GM18907 (cell line): ENCODE data around the gene CAMK1G.

ENCODE experiments used
- ATAC-seq: cut with Tn5 transposase; IDR thresholded peaks from one replicate; pipeline ENCODE4 v1.9.1; 2021; ENCODE audit warnings: mild to moderate bottlenecking, moderate library complexity; ENCODE audit not compliant: unreplicated experiment

CAMK1G gene

DNA sequence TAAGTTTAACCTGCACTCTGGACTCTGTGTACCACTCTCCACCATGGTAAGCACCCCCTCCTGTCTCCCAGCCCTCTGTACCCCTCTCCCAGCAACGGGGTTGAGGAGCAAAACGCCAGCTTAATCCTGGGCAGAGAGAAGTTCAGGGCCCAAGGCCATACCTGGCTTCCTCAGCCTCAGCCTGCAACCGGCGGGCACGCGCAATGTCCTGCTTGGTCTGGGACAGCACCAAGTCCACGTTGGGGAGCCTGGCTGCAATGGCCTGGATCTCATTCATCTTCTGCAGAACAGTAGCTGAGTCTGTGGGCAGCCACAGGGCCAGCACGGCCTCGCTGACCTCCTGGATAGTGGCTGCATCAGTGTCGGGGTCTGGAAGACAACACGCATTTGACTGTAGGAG lies 34.8 kb downstream of the CAMK1G start:
- ATAC-seq = no peak

DNA sequence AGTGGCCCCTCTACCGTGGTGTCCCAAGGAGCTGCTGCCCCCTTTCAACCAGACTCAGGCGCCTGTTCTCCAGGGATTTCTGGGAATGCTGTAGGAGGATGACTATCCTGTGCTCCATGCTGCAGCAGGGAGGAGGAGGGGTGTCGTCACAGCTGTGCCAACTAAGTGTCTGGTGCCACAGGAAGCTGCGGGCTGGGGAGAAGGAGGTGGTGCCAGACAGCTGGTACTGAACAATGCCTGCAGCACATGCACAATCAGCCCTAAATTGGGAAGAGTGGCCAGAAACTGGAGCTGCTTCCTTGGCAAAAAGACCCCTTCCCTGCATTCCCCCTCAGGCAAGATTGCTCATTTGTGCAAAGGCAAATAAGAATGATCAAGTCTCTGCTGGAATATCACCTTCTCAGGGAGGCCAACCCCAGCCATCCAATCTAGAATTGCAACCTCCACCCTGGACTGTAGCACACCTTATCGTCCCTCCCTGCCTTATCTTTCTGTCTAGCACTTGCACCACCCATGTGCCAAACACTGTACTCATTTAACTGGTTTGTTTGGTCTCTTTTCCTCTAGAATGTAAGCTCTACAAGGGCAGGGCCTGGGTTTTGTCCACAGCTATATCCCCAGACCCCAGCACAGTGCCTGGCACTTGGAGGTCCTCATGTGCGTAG lies 35.4 kb downstream of the CAMK1G start:
- no peak for ATAC-seq

DNA sequence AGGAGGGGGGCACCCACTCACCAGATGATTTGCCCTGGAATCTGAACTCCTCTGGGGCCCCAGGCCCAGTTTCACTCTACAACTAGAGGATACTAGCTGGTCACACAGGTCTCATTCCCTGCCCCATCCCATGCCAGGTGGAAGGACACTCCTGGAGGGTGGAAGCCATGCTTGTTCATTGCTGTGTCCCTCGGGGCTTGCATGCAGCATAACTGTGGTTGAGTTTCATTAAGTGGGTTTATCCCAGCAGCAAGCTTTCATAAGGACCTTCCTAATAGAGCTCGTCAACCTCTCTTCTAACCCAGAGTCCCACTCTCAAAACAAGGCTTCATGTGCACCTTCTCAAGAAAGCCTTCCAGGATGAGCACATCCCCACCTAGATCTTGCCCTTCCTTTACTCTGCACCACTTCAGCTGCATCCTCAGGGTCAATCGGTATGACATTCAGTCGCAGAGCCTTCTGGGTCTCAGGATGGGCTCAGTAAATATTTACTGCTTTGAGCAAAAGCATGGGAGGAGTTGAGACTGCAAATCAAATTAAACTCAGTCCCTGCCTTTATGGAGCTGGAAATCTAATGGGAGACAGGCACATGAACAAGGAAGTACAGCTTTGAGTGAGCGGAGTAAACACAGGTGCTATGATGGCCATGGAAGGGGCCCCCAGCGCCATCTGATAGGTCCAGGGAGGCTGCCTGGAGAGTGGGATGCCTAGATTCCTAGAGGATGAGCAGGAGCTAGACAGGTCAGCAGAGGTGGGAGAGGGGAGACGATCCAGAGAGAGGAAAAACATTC lies 36.4 kb downstream of the CAMK1G start:
- ATAC-seq = no peak

DNA sequence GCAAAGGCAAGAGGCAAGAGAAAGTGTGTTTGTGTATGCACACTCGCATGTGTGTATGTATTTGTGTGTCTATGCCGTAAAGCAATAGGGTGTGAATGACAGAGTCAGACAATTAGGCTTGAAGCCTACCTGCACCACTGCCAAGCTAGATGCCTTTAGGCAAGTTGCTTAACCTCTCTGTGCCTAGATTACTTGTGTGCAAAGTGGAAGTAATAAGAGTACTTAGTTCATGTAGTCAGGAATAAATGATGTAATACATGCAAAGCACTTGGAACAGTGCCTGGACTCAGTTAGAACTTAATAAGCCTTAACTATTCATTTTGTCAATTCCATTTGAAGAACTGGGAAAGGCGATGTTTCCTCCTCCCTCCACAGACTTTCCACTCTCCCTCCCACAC lies 37.0 kb downstream of the CAMK1G start:
- ATAC-seq = no peak

DNA sequence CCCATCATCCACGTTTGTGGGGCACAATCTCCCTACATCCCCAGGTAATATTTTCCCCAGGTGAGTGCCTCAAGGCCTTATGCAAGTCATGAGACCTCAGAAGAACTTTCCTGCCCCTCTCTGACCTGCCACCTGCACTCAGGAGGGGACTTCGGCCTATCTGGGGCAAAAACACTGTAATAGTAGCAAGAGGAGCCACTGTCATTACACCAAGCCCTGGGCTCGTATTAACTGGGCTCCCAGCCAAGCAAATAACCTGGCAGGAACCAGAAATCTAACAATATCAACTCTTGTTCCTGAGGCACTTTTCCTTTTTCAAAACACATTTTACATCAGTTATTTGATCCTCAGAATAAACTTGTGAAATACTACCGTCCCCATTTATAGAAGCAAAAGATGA lies 37.8 kb downstream of the CAMK1G start:
- ATAC-seq = no peak

DNA sequence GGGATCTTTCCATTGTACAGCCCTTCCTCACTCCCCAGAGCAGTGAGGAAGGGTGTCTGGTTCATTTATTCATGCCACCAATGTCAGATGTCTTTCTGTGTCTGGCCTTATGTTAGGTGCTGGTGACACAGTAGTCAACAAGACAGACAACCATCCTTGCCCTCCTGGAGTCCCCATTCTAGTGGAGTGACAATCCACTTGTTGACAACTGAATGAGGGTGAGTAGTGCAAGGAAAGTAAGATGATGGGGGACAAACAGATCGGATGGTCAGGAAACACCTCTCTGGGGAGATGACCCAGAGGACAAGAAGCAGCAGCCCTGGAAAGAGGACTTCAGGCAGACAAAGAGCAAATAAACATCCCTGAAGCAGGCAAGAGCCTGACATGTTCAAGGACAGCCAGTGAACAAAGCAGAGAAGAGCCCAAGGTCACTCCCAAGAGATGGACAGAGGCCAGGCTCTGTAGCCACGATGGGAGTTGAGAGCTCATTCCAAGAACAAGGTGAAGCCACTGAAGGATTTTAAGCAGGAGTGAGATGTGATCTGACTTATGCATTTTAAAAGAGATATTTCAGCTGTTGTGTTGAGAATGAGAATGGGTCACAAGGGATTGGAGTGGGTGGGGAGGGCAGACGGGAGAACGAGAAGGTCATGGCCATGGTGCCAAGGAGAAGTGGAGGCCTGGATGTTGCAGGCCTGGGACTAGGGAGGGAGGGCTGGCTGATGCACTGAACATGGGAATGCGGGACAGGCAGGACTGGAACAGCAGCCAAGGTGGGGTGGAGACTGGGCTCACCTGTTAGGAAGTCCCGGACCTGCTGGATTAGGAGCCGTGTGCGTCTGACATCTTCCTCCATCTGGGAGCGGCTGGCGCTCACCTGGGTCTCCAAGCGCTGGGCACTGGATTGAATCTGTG lies 38.5 kb downstream of the CAMK1G start:
- ATAC-seq = no peak

DNA sequence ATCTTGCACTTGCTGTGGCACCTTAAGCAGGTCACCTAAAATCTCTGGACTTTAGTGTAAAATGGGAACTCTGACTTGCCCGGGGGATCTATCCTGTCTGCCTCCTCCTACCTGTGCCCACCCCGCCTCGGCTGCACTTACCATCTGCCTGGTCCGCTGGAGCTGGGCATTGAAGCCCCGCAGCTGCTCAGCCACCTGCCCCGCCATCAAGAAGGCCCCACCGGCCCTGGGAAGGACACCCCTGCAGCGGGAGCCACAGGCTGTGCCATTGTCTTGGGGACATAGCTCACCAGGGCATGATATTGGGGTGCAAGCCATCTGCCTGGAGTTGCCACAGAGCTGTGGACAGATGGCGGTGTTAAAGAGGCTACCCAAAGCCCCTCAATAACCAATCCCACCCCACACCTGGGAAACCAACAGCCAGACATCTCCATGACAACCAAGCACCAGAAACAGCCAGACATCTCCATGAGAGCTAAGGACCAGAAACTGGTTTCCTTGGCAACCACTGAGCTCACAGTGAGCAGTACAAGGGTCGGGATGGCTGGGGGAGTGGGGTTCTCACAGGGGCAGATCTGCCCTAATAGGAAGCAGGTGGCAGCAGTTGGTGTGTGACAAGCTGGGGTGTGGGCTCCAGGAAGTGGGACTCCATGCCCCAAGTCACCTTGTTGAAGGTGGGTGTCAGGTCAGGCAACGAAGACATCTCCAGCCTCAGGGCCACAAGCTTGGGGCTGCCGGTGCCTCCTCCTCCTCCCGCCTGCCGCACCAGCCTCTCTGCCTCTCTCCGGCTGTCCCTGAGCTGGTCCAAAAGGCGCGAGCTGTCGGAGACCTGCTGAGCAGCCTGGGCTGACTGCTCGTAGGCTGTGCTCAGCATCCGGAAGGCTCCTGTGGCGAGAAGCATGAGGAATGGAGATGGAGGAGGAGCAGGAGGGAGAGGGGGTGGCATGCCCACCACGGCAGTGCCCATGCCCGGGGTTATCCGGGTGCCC lies 39.6 kb downstream of the CAMK1G start:
- ATAC-seq = no peak

DNA sequence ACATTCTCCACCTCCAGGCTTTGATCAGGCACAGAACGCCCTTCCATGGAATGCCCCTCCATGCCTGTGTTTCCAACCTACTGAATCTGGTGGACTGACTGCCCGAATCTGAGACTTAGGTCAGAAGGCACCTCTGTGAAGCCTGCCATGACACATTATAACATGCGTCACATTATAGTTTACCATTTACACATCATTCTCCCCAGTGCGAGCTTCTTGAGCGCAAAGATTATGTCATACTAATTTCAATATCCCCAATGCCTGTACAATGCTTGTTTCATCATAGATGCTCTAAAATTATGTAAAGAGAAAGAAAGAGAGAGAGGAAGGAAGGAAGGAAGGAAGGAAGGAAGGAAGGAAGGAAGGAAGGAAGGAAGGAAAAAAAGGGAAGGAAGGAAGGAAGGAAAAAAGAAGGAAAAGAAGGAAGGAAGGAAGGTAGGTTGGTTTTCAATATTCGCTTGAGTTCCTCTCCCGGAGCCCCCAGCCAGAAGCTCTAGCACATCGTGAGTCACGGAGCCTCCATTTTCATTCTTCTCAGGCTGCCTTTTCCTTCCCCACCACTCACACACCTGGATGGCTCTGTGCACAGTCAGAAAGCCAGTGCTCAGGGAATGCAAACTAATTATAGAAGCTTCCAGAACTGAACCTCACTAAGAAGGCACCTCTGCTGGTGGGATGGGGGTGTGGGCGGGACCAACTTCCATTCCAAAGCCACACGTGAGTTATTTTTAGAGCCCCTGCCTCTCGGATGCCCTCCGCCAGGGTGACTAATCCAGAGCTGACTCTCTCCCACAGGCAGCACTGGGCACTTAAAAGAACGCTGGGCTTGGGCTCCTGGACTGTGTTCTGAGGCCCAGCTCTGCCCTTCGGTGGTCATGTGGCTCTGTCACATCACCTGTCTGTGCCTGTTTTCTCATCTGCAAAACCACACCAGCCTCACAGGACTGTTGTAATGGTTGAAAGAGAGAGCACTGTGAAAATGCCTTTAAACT lies 41.3 kb downstream of the CAMK1G start:
- ATAC-seq = no peak

DNA sequence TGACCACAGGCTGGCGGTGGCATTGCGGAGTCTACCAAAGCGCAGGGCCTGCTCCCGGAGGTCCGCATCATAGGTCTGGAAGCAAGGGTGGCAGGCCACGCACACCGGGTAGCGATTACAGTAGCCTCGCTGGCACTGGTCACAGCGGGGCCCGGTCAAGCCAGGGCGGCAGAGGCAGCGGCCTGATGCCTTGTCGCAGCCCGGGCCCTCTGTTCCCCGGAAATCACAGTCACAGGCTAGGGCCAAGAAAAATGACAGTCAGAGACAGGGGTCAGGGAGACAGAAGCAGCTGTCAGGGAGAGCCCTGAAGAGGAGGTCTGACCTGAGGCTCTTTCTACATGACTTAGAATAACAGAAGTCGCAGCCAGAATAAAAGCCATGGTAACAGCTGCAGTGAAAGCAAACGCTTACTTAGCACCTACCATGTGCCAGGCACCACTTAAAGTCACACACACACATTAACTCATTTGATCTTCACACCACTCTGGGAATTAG lies 42.3 kb downstream of the CAMK1G start:
- no peak for ATAC-seq

DNA sequence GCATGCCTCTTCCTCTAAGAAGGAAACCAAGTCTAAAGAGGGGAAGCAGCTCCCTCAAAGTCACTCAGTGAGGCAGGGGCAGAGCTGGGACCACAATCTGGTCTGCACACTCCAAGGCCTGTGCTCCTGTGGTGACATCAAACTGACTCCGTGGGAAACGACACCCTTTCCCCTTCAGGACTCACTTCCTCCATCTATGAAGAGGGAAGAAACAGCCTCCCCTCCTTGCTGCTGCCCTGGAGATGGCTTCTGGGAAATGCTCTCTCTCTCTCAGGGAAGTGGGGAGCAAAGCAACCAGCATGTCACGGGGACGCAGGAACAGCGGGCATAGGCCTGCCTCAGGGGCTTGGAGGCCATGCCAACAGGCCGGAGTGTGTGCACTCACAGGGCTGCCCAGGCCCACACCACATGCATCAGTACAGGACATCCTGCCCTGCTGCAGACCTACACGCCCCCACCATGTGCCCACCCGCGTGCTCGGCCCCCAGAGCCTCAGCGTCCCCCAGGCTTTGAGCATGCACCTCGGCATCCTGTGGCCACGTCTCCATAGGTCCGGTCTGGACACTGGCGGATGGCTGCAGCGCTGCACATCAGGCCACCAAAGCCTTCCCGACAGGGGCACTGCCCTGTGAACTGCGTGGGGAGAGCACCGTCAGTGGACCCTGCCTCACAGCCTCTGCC lies 43.0 kb downstream of the CAMK1G start:
- no peak for ATAC-seq

DNA sequence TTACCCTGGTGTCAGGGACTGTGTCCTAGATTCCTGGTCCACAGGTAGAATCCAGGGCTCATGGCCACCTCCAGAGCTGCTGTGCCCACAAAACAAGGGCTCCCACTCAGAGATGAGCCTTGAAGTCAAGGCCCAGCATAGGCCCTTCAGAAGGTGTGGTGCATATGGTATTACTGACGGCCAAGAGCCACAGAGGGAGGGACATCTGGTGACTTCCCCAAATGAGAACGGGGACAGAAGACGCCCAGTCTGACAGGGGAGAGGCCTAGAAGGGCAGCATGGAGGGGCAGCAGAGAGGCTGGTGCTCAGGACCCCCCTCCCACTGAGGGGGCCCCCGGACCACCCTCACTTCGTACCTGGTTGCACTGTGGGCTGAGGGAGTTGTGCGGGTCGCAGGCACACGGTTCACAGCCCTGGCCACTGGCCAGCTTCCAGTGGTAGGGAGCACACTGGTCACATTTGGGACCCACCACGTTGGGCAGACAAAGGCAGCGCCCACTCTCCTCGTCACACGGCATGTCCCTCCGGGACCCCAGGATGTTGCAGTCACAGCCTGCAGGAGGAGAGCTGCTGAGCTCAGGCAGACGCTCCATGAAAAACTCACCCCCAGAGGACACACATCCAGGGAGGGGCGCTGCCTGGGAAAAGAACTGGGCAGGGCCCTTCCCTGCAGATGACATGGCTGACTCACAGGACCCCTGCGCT lies 43.7 kb downstream of the CAMK1G start:
- ATAC-seq = peak; percentile 3

DNA sequence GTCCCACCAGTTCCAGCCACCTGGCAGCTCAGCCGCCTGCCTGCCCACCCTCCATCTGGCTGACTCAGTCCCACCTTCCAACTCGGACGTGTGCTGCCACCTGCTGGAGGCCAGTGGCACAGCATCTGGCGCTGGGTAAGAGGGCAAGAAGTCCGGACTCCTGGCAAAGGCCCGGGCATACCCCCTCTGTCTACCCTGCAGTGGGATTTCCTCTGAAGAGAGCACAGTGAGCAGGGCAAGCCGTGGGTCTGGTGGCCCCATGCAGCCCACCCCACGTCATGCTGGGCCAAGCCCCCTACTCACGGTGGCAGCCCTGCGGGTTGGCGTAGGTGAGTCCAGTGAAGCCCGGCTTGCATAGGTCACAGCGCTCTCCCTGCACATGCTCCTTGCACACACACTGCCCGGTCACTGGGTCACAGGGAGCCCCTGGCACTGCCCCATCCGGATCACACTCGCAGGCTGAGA lies 44.2 kb downstream of the CAMK1G start:
- peak; percentile 90 for ATAC-seq

DNA sequence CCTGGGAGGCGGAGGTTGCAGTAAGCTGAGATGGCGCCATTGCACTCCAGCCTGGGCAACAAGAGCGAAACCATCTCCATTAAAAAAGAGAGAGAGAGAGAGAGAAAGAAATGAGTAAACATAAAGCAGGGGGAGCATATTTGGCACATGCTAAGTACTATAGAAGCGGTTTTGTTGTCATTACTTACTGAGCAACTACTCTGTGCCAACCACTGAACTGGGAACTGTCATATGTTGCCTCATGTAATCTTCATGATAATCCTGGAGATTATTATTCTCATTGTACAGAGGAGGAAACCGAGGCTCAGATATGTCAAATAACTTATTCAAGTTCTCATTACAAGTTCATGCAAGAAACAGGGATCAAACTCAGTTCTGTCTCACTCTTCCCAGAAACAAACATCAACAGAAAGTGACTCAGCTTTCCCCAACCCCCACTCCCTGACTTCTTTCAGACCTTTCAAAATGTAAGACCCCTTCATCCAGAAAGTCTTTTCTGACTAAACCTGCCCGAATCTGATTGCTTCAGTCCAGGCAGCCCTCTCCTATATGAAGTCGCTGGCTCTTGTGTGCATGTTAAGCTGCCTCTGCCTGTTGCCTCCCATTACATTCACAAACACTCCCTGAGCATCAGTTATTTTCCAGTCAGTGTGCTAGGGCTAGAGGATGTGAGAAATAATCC lies 45.2 kb downstream of the CAMK1G start:
- ATAC-seq = no peak

DNA sequence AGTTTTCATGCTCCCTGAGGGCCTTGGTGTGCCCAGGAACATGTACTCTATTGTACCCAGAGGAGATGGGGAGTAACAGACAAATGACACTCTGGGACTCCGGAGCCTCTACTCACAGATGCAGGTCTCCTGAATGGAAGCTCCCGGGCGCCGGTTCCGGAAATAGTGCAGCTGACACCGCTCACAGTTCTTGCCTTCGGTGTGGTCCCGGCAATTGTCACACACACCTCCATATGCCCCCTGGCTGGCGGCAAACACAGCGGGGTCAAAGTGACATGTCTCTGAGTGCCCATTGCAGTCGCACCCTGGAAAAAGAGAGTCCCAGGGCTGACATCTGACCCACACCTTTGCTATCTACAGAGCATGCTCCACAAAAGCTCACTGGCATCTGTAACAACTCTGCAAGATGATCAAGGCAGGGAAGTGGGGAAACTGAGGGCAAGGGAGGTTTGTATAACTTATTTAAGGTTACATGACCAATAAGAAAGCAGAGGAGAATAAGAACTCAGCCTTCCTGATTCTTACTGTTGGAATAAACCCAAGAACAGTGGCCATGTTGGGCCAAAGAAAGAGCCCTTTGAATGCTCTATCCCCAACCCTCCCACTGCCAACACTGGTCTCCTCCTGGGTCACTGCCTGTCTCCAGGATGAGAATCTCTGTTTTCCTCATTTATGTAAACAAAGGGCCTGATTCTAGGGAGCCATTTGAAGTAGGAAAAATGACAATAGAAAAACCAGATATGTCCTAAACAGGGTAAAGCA lies 46.3 kb downstream of the CAMK1G start:
- ATAC-seq = no peak

DNA sequence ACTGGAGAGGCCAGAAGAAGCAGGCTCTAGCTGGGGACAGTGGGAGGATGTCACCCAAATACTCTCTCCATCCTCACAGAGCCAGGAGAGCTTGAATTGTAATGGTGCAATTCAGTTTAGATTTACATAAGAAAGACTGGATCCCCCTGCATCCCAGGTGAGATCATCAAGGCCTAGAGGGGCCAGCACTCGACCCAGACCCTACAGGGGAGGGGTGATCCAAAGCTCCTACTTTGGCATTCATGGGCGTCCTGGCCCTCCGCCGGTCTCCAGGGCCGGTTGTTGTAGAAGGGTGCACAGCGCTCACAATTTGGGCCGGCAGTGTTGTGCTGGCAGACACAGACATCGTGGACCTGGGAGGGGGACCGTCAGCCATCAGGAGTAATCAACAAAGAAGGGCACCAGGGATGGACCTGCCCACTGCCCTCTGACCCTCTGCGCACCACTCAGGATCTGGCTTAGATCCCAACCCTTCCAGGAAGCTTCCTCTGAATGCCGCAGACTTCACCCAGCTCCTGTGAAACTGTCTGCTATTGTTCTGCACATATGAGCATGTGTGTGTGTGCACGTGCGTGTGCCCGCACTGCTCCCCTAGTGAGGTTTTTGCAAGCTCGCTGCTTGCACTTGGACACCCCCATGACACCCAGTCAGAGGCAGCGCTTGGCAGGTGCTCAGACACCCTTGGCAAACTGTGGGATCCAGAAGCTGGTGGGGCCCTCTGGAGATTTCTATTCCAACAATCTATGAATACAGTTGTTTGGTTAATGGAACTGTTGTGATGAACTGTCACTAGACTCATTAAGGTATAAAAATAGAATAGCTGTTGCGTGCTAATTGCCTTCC lies 47.1 kb downstream of the CAMK1G start:
- no peak for ATAC-seq
